HCT116 (cell line): ENCODE results near the gene TNS3. TPM values are rescaled to one million over a fixed set of nuclear protein-coding genes. Genes with fewer than 3 reads are reported as not detected.

Source experiments
- ATAC-seq: fragments of 200-7000 bp; cut with Tn5 transposase; 2 replicates; pipeline ENCODE4 v1.9.1; 2020; ENCODE audit warnings: mild to moderate bottlenecking, moderate library complexity
- BruUV-seq: library from RNA; stranded (reverse); fragments of 400-500 nt; replicated peaks from 2 replicates; lab custom pipeline; 2021; lab: Mats Ljungman, UMichigan
- CTCF ChIA-PET: fragments of 300-600 bp; sonication (Branson Sonifier 250); formaldehyde crosslinking; loops from one replicate; lab custom pipeline; 2021; ENCODE audit warnings: antibody characterized with exemption; lab: Charles Lee
- POLR2A ChIA-PET: fragments of 300-600, 350-600 bp; sonication (Branson Sonifier 250); formaldehyde crosslinking; loops from one replicate; lab custom pipeline; 2021; ENCODE audit warnings: antibody characterized with exemption; lab: Charles Lee
- RAD21 ChIA-PET, 2 experiments: fragments of 300-600 bp; sonication (Branson Sonifier 250); formaldehyde crosslinking; loops; one replicate each; lab custom pipeline; 2023; ENCODE audit warnings: low total read pairs in 2 of 2; ENCODE audit not compliant: uncharacterized antibody in 2 of 2, unreplicated experiment in 2 of 2, low non-redundant PET in 1 of 2; lab: Charles Lee
- DNase-seq: peaks from one replicate; pipeline ENCODE4 v3.0.0-alpha.2; 2010; ENCODE audit warnings: low read depth, low spot score
- H2AFZ ChIP-seq: fragments of 200-600 bp; shearing (Covaris generic), sonication (generic); 2 replicates; pipeline ENCODE4 v1.6.1; 2017; ENCODE audit warnings: low read depth, mixed run types, mixed read lengths, antibody characterized with exemption, low read length; ENCODE audit not compliant: poor library complexity, severe bottlenecking
- H3K27ac ChIP-seq: 2 replicates; pipeline ENCODE4 v1.5.1; 2012; ENCODE audit warnings: low read depth, low read length
- H3K27me3 ChIP-seq: fragments of 200-600 bp; sonication (generic); 2 replicates; pipeline ENCODE4 v1.6.1; 2016; ENCODE audit warnings: mixed run types, low read length, mixed read lengths; ENCODE audit not compliant: insufficient read depth
- H3K36me3 ChIP-seq, 2 experiments: fragments of 200-500 bp in 1 of 2; fragments of 200-600 bp in 1 of 2; sonication (Bioruptor generic) in 1 of 2; sonication (generic) in 1 of 2; 2 replicates each; pipeline versions ENCODE4 v1.5.1 to v1.6.1; 2014 to 2016; ENCODE audit warnings: low read length in 2 of 2, inconsistent platforms in 1 of 2, mixed read lengths in 1 of 2, mixed run types in 1 of 2; ENCODE audit not compliant: insufficient read depth in 2 of 2, control insufficient read depth in 1 of 2
- H3K4me1 ChIP-seq, 2 experiments: fragments of 200-600 bp in 1 of 2; sonication (generic) in 1 of 2; 2 replicates each; pipeline versions ENCODE4 v1.5.1 to v1.6.1; 2012 to 2017; ENCODE audit warnings: low read length in 2 of 2, inconsistent platforms in 1 of 2, mild to moderate bottlenecking in 1 of 2, mixed read lengths in 1 of 2, mixed run types in 1 of 2, moderate library complexity in 1 of 2; ENCODE audit not compliant: insufficient read depth in 2 of 2, control insufficient read depth in 1 of 2
- H3K4me2 ChIP-seq: fragments of 200-600 bp; sonication (generic); 2 replicates; pipeline ENCODE4 v1.6.1; 2017; ENCODE audit warnings: mixed run types, low read length, mixed read lengths
- H3K4me3 ChIP-seq, 2 experiments: fragments of 200-600 bp in 1 of 2; sonication (generic) in 1 of 2; replicated peaks in 1 of 2; 2 replicates each; pipeline ENCODE4 v1.5.1; 2011 to 2016; ENCODE audit warnings: low read length in 2 of 2, control low read depth in 1 of 2, low read depth in 1 of 2, mild to moderate bottlenecking in 1 of 2, mixed read lengths in 1 of 2, mixed run types in 1 of 2
- H3K79me2 ChIP-seq: fragments of 200-600 bp; sonication (generic); 2 replicates; pipeline ENCODE4 v1.6.1; 2017; ENCODE audit warnings: mild to moderate bottlenecking, mixed run types, low read length, moderate library complexity, mixed read lengths; ENCODE audit not compliant: insufficient read depth
- H3K9ac ChIP-seq: fragments of 200-600 bp; sonication (generic); 2 replicates; pipeline ENCODE4 v1.6.1; 2016; ENCODE audit warnings: low read length, mixed read lengths
- H3K9me2 ChIP-seq: fragments of 200-600 bp; sonication (generic), shearing (Covaris generic); 2 replicates; pipeline ENCODE4 v1.6.1; 2017; ENCODE audit warnings: mixed run types, mild to moderate bottlenecking, moderate library complexity; ENCODE audit not compliant: insufficient read depth
- H3K9me3 ChIP-seq, 2 experiments: fragments of 200-500 bp in 1 of 2; fragments of 200-600 bp in 1 of 2; sonication (Bioruptor generic) in 1 of 2; sonication (generic) in 1 of 2; 2 replicates each; pipeline ENCODE4 v1.6.1; 2014 to 2017; ENCODE audit warnings: low read length in 2 of 2, mixed read lengths in 2 of 2, inconsistent platforms in 1 of 2, low read depth in 1 of 2, mild to moderate bottlenecking in 1 of 2, mixed run types in 1 of 2, moderate library complexity in 1 of 2; ENCODE audit not compliant: control insufficient read depth in 1 of 2, insufficient read depth in 1 of 2
- H4K20me1 ChIP-seq: fragments of 200-600 bp; sonication (generic), shearing (Covaris generic); 2 replicates; pipeline ENCODE4 v1.6.1; 2017; ENCODE audit warnings: mixed run types, mild to moderate bottlenecking, moderate library complexity; ENCODE audit not compliant: insufficient read depth
- MAX ChIP-seq: IDR thresholded peaks from 2 replicates; pipeline ENCODE4 v1.6.1; 2012
- REST ChIP-seq: IDR thresholded peaks from 2 replicates; pipeline ENCODE4 v1.6.1; 2012; ENCODE audit warnings: low read depth
- YY1 ChIP-seq: IDR thresholded peaks from 2 replicates; pipeline ENCODE4 v1.6.1; 2011; ENCODE audit warnings: low read length, low read depth, moderate library complexity, mild to moderate bottlenecking; ENCODE audit not compliant: insufficient replicate concordance; ENCODE audit errors: extremely low read depth
- intact Hi-C: fragments of 100-400 bp; cut with micrococcal nuclease; formaldehyde crosslinking; loops from 2 replicates; pipeline ENCODE4 v1.10.0; 2022
- total RNA-seq: library from RNA; stranded (reverse); gene quantifications from one replicate; pipeline ENCODE4 v1.2.1, GENCODE V29; 2021; ENCODE audit not compliant: unreplicated experiment

Gene TNS3
- total RNA-seq, 1 experiment from 2014 or later: 9.1 TPM

- H3K9ac ChIP-seq: no peak overlapping the region
- intact Hi-C loops: no loop called here
- ChIA-PET RAD21 (no interaction called here), CTCF (no interaction called here), POLR2A (no interaction called here)
- H3K79me2 ChIP-seq: no peaks in the 10 kb centered on the region
- H4K20me1 ChIP-seq: no peaks in the 10 kb centered on the region
- no peaks in the 10 kb centered on the region for H3K4me1 ChIP-seq
- no peak overlapping the region for H3K4me3 ChIP-seq
- BruUV-seq: no TSS peak
- no peaks in the 10 kb centered on the region for H3K27me3 ChIP-seq
- no peaks in the 10 kb centered on the region for H3K9me2 ChIP-seq
- ATAC-seq: no peak
- no peaks in the 10 kb centered on the region for H3K9me3 ChIP-seq
- no peak overlapping the region for H3K27ac ChIP-seq
- H3K4me2 ChIP-seq: no peak overlapping the region
- TF ChIP-seq REST (no peak), YY1 (no peak), MAX (no peak)
- no peak overlapping the region for H2AFZ ChIP-seq
- H3K36me3 ChIP-seq: no peaks in the 10 kb centered on the region
- DNase-seq: no peak
These were observed 229.4 kb downstream of the TNS3 start for GRCh38 chr7:47352394-47352968.
